ENCODE data around the gene CEP350.

GRCh38 chr1:180094705-180095295 lies 140.2 kb downstream of the CEP350 start:
- TF ChIP-seq, protein P1, sequence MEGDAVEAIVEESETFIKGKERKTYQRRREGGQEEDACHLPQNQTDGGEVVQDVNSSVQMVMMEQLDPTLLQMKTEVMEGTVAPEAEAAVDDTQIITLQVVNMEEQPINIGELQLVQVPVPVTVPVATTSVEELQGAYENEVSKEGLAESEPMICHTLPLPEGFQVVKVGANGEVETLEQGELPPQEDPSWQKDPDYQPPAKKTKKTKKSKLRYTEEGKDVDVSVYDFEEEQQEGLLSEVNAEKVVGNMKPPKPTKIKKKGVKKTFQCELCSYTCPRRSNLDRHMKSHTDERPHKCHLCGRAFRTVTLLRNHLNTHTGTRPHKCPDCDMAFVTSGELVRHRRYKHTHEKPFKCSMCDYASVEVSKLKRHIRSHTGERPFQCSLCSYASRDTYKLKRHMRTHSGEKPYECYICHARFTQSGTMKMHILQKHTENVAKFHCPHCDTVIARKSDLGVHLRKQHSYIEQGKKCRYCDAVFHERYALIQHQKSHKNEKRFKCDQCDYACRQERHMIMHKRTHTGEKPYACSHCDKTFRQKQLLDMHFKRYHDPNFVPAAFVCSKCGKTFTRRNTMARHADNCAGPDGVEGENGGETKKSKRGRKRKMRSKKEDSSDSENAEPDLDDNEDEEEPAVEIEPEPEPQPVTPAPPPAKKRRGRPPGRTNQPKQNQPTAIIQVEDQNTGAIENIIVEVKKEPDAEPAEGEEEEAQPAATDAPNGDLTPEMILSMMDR (IDR thresholded peaks at IDR 0.05): no peak
- TF ChIP-seq POLR2A (IDR thresholded peaks at IDR 0.05): no peak
